CD4-positive, alpha-beta T cell (primary cell): ENCODE measurements around the gene CREBL2. TPM values are rescaled to one million over a fixed set of nuclear protein-coding genes. Genes with fewer than 3 reads are reported as not detected.

ENCODE experiments used
- ATAC-seq: fragments of 200-7000 bp; cut with Tn5 transposase; one replicate; pipeline ENCODE4 v1.10.0; 2022; ENCODE audit warnings: mild to moderate bottlenecking; ENCODE audit not compliant: poor library complexity
- CTCF ChIA-PET: fragments of 350-600 bp; sonication (Branson Sonifier 250); formaldehyde crosslinking; loops from one replicate; lab custom pipeline; 2021; ENCODE audit warnings: antibody characterized with exemption, inconsistent platforms; lab: Charles Lee
- POLR2A ChIA-PET: fragments of 350-600 bp; sonication (Branson Sonifier 250); formaldehyde crosslinking; loops from one replicate; lab custom pipeline; 2021; ENCODE audit warnings: antibody characterized with exemption, inconsistent platforms; lab: Charles Lee
- DNase-seq, 14 experiments: peaks; one replicate each; pipeline ENCODE4 v3.0.0-alpha.2; 2013 to 2020; ENCODE audit warnings: mixed read lengths in 2 of 14
- H3K27ac ChIP-seq, 2 donors: one replicate each; pipeline versions ENCODE4 v1.5.1 to v1.7.0; 2013; ENCODE audit warnings: low read length in 2 of 2, low read depth in 1 of 2, mild to moderate bottlenecking in 1 of 2
- H3K27me3 ChIP-seq, 2 experiments: 1 replicate in 1 of 2; 2 replicates in 1 of 2; pipeline versions ENCODE4 v1.6.1 to v1.7.0; 2013; ENCODE audit warnings: low read length in 2 of 2, control low read depth in 1 of 2, mild to moderate bottlenecking in 1 of 2, moderate library complexity in 1 of 2; ENCODE audit not compliant: insufficient read depth in 2 of 2, control insufficient read depth in 1 of 2
- H3K36me3 ChIP-seq: one replicate; pipeline ENCODE4 v1.6.1; 2013; ENCODE audit warnings: low read length, control low read depth; ENCODE audit not compliant: insufficient read depth
- H3K4me1 ChIP-seq: one replicate; pipeline ENCODE4 v1.6.1; 2013; ENCODE audit warnings: low read length, control low read depth; ENCODE audit not compliant: insufficient read depth
- H3K4me3 ChIP-seq: one replicate; pipeline ENCODE4 v1.5.1; 2013; ENCODE audit warnings: mild to moderate bottlenecking, low read length, moderate library complexity
- H3K9me3 ChIP-seq, 2 experiments: 1 replicate in 1 of 2; 2 replicates in 1 of 2; pipeline versions ENCODE4 v1.6.1 to v1.7.0; 2013; ENCODE audit warnings: low read length in 2 of 2, mild to moderate bottlenecking in 2 of 2, control low read depth in 1 of 2, moderate library complexity in 1 of 2; ENCODE audit not compliant: control insufficient read depth in 1 of 2, insufficient read depth in 1 of 2
- H3K27ac Mint-ChIP-seq: one replicate; pipeline ENCODE4 v1.8.0; 2020; ENCODE audit warnings: mixed read lengths
- H3K27me3 Mint-ChIP-seq: one replicate; pipeline ENCODE4 v1.8.0; 2021; ENCODE audit warnings: mixed read lengths
- H3K36me3 Mint-ChIP-seq: one replicate; pipeline ENCODE4 v1.8.0; 2021; ENCODE audit warnings: low read depth, mixed read lengths
- H3K4me1 Mint-ChIP-seq: one replicate; pipeline ENCODE4 v1.8.0; 2021; ENCODE audit warnings: low read depth, mixed read lengths
- H3K4me3 Mint-ChIP-seq: one replicate; pipeline ENCODE4 v1.8.0; 2020; ENCODE audit warnings: mild to moderate bottlenecking, mixed read lengths
- H3K9me3 Mint-ChIP-seq: one replicate; pipeline ENCODE4 v1.8.0; 2020; ENCODE audit warnings: mixed read lengths
- CTCF ChIP-seq: fragments of 200-600 bp; IDR thresholded peaks from one replicate; pipeline ENCODE4 v1.8.0; 2022; ENCODE audit warnings: antibody characterized with exemption, mild to moderate bottlenecking
- intact Hi-C, 2 experiments: fragments of 100-400 bp; cut with DNase I in 1 of 2; cut with micrococcal nuclease in 1 of 2; formaldehyde crosslinking; loops; one replicate each; pipeline versions ENCODE4 v1.15.1 to v1.9.0; 2023 to 2025; cut with DNase I, micrococcal nuclease
- total RNA-seq, 174 experiments: library from RNA in 2 of 174; stranded (reverse) in 2 of 174; gene quantifications; one replicate each; pipeline ENCODE4 v1.2.3 and lab custom pipeline; 2021 to 2026

Gene CREBL2
- total RNA-seq, 2 experiments from 2014 or later, result 9.5 to 12.6 TPM

- H3K9me3 ChIP-seq, result no peaks in the 10 kb centered on the region
- DNase-seq (no peak), ATAC-seq (no peak)
- no peak overlapping the region for H3K27ac ChIP-seq
- ChIA-PET CTCF (interaction anchor here (1.0 to 1.4 kb wide), 2 partner anchors 30 to 52 kb away, joined by 3 to 4 read pairs; no protein-coding TSS in a partner anchor), POLR2A (no interaction called here)
- peaks cover 4% of the 10 kb centered on the region for H3K4me1 ChIP-seq
- no peak overlapping the region for H3K4me3 ChIP-seq
- Mint-ChIP-seq H3K9me3 (no peaks in the 10 kb centered on the region), H3K27ac (no peak overlapping the region), H3K4me1 (peaks cover 17% of the 10 kb centered on the region), H3K27me3 (no peaks in the 10 kb centered on the region), H3K4me3 (no peak overlapping the region), H3K36me3 (no peaks in the 10 kb centered on the region)
- H3K27me3 ChIP-seq, result no peaks in the 10 kb centered on the region
- intact Hi-C loops, result no loop called here
- TF ChIP-seq CTCF, result no peak
- no peaks in the 10 kb centered on the region for H3K36me3 ChIP-seq
Measured at GRCh38 chr12:12685305-12685704, 73.6 kb downstream of the CREBL2 start.

- no peak overlapping the region for H3K4me3 Mint-ChIP-seq
- no peaks in the 10 kb centered on the region for H3K27me3 ChIP-seq
- no peak overlapping the region for H3K27ac Mint-ChIP-seq
- peaks cover 4% of the 10 kb centered on the region for H3K4me1 ChIP-seq
- TF ChIP-seq CTCF, result no peak
- intact Hi-C loops, result no loop called here
- no peaks in the 10 kb centered on the region for H3K36me3 Mint-ChIP-seq
- no peak overlapping the region for H3K4me3 ChIP-seq
- ChIA-PET CTCF (no interaction called here), POLR2A (no interaction called here)
- no peaks in the 10 kb centered on the region for H3K9me3 Mint-ChIP-seq
- H3K9me3 ChIP-seq, result no peaks in the 10 kb centered on the region
- H3K36me3 ChIP-seq, result no peaks in the 10 kb centered on the region
- ATAC-seq (no peak), DNase-seq (no peak)
- H3K27me3 Mint-ChIP-seq, result no peaks in the 10 kb centered on the region
- H3K27ac ChIP-seq, result no peak overlapping the region
- H3K4me1 Mint-ChIP-seq, result peaks cover 21% of the 10 kb centered on the region
Measured at GRCh38 chr12:12686472-12686871, 74.8 kb downstream of the CREBL2 start.

- intact Hi-C loops, result no loop called here
- Mint-ChIP-seq H3K27ac (no peak overlapping the region), H3K36me3 (no peaks in the 10 kb centered on the region), H3K4me3 (no peak overlapping the region), H3K9me3 (no peaks in the 10 kb centered on the region), H3K4me1 (peaks cover 21% of the 10 kb centered on the region), H3K27me3 (no peaks in the 10 kb centered on the region)
- H3K4me1 ChIP-seq, result peaks cover 4% of the 10 kb centered on the region
- no peaks in the 10 kb centered on the region for H3K27me3 ChIP-seq
- ATAC-seq (no peak), DNase-seq (no peak)
- TF ChIP-seq CTCF, result no peak
- no peak overlapping the region for H3K27ac ChIP-seq
- CTCF ChIA-PET, result no interaction called here
- no peak overlapping the region for H3K4me3 ChIP-seq
- no peaks in the 10 kb centered on the region for H3K9me3 ChIP-seq
- H3K36me3 ChIP-seq, result no peaks in the 10 kb centered on the region
- POLR2A ChIA-PET, result no interaction called here
Measured at GRCh38 chr12:12686925-12687324, 75.2 kb downstream of the CREBL2 start.
